Measurements from ENCODE around the gene PCMT1. TPM values are rescaled to one million over a fixed set of nuclear protein-coding genes. Genes with fewer than 3 reads are reported as not detected.

Gene PCMT1
- total and polyA plus RNA-seq, 3 donors from 2014 or later: 192 to 220 (median 196) TPM

- intact Hi-C loops (cut with DNase I; ENCODE audit: low total_unique reads): no loop called here
- Histone ChIP-seq H3K4me1 (no peaks in the 10 kb centered on the region), H3K4me3 (no peak overlapping the region), H3K36me3 (ENCODE audit: low read depth, missing control alignments) (no peaks in the 10 kb centered on the region), H3K9me3 (no peaks in the 10 kb centered on the region), H3K27me3 (no peaks in the 10 kb centered on the region), H3K27ac (no peak overlapping the region)
- DNase-seq: no peak
- WGBS, 2 donors: 82 to 90% methylated on average over 4 of the region's 4 CpGs
- TF ChIP-seq, protein P1, sequence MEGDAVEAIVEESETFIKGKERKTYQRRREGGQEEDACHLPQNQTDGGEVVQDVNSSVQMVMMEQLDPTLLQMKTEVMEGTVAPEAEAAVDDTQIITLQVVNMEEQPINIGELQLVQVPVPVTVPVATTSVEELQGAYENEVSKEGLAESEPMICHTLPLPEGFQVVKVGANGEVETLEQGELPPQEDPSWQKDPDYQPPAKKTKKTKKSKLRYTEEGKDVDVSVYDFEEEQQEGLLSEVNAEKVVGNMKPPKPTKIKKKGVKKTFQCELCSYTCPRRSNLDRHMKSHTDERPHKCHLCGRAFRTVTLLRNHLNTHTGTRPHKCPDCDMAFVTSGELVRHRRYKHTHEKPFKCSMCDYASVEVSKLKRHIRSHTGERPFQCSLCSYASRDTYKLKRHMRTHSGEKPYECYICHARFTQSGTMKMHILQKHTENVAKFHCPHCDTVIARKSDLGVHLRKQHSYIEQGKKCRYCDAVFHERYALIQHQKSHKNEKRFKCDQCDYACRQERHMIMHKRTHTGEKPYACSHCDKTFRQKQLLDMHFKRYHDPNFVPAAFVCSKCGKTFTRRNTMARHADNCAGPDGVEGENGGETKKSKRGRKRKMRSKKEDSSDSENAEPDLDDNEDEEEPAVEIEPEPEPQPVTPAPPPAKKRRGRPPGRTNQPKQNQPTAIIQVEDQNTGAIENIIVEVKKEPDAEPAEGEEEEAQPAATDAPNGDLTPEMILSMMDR (IDR thresholded peaks at IDR 0.05): no peak
- no peak for TF ChIP-seq POLR2A (IDR thresholded peaks at IDR 0.05)
These were observed 26.3 kb upstream of the PCMT1 start for GRCh38 chr6:149723262-149723661.

DNA sequence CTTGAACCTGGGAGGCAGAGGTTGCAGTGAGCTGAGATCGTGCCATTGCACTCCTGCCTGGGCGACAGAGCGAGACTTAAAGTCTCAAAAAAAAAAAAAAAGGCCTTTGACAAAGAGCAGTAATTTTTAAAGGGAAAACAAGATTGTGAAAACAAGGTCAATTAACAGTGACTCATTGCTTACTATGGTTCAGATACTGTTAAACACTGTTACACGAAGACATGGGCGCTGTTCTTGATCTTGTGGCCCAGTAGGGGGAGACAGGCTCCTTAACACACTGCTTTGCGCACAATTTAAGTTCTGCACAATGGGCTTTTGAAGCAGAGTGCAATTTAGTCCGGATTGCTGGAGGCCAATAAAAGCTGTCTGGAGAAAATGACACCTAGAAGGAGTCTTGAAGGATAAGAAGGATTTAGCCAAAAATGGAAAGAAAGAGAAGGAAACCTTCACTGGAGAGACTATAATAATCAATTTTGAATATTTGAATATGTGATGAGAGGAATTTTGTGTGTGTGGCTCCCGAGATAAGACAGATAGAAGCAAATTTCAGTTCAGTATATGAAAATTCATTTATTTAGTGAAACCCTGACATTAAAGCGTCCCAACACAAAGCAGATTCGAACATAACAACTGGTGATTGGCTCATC is 25.6 kb upstream of the PCMT1 start:
- no peak for TF ChIP-seq POLR2A (IDR thresholded peaks at IDR 0.05)
- TF ChIP-seq, protein P1 (IDR thresholded peaks at IDR 0.05): peak; percentile 55 to 58 (median 57)
- WGBS, 2 donors: 73% methylated on average over 10 of the region's 10 CpGs
- Histone ChIP-seq H3K9me3 (no peaks in the 10 kb centered on the region), H3K36me3 (ENCODE audit: low read depth, missing control alignments) (no peaks in the 10 kb centered on the region), H3K4me3 (no peak overlapping the region), H3K27me3 (no peaks in the 10 kb centered on the region), H3K4me1 (no peaks in the 10 kb centered on the region), H3K27ac (no peak overlapping the region)
- DNase-seq: peak; percentile 77
- intact Hi-C loops (cut with DNase I; ENCODE audit: low total_unique reads): no loop called here

DNA sequence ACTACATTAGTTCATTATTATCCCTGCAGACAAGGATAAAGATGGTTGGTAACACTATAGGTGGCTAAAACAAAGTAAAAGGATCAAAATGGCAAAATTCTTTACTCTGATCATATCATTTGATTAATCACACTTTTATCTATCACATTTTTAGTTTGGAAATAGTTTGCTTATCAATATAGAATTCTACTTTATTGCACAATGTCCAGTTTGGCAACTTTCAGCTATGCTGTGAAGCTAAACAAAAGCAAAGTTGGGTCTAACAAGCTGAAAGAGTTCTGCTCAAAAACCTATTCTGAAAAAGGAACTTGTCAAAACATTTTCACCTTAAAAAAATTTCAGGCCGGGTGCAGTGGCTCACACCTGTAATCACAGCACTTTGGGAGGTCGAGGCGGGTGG is 23.8 kb upstream of the PCMT1 start:
- 85 to 98% methylated on average over 3 of the region's 3 CpGs for WGBS, 2 donors
- Histone ChIP-seq H3K4me3 (no peak overlapping the region), H3K27me3 (no peaks in the 10 kb centered on the region), H3K4me1 (no peaks in the 10 kb centered on the region), H3K9me3 (no peaks in the 10 kb centered on the region), H3K36me3 (ENCODE audit: low read depth, missing control alignments) (no peaks in the 10 kb centered on the region), H3K27ac (no peak overlapping the region)
- no peak for DNase-seq
- intact Hi-C loops (cut with DNase I; ENCODE audit: low total_unique reads): no loop called here
- TF ChIP-seq, protein P1 (IDR thresholded peaks at IDR 0.05): no peak
- no peak for TF ChIP-seq POLR2A (IDR thresholded peaks at IDR 0.05)

GRCh38 chr6:149727793-149728498 is 21.6 kb upstream of the PCMT1 start:
- H3K36me3 ChIP-seq (ENCODE audit: low read depth, missing control alignments): no peaks in the 10 kb centered on the region
- 82 to 84% methylated on average over 4 of the region's 4 CpGs for WGBS, 2 donors

More at GRCh38 chr6:149727793-149728498, 21.6 kb upstream of the PCMT1 start:
- Histone ChIP-seq H3K9me3 (no peaks in the 10 kb centered on the region), H3K27me3 (no peaks in the 10 kb centered on the region), H3K4me3 (no peak overlapping the region), H3K27ac (no peak overlapping the region), H3K4me1 (no peaks in the 10 kb centered on the region)
- intact Hi-C loops (cut with DNase I; ENCODE audit: low total_unique reads): no loop called here
- DNase-seq: no peak
- TF ChIP-seq, protein P1 (IDR thresholded peaks at IDR 0.05): no peak
- no peak for TF ChIP-seq POLR2A (IDR thresholded peaks at IDR 0.05)

Measured in testis (tissue), 3 donors.